Astrocyte (in vitro differentiated cells and primary cell): ENCODE data around the gene PHYHD1. TPM values are rescaled to one million over a fixed set of nuclear protein-coding genes. Genes with fewer than 3 reads are reported as not detected.

Source experiments
- DNase-seq: peaks from one replicate; pipeline ENCODE4 v3.0.0-alpha.2; 2010; ENCODE audit warnings: low read depth
- FAIRE-seq: peaks from 2 replicates; lab custom pipeline; 2011; peaks lifted over from hg19 to GRCh38; lab: Jason Lieb, UNC
- H2AFZ ChIP-seq: 2 replicates; pipeline ENCODE4 v1.6.0; 2012; ENCODE audit warnings: low read depth, low read length, inconsistent platforms
- H3K27ac ChIP-seq: 2 replicates; pipeline ENCODE4 v1.5.1; 2011; ENCODE audit warnings: low read depth, low read length, inconsistent platforms
- H3K27me3 ChIP-seq: 2 replicates; pipeline ENCODE4 v1.6.0; 2011; ENCODE audit warnings: low read length, inconsistent platforms; ENCODE audit not compliant: insufficient read depth
- H3K36me3 ChIP-seq: 2 replicates; pipeline ENCODE4 v1.5.1; 2011; ENCODE audit warnings: low read length, inconsistent platforms; ENCODE audit not compliant: insufficient read depth
- H3K4me1 ChIP-seq: 2 replicates; pipeline ENCODE4 v1.5.1; 2011; ENCODE audit warnings: low read length, inconsistent platforms; ENCODE audit not compliant: insufficient read depth
- H3K4me2 ChIP-seq: 2 replicates; pipeline ENCODE4 v1.6.0; 2012; ENCODE audit warnings: low read length, inconsistent platforms
- H3K4me3 ChIP-seq: 2 replicates; pipeline ENCODE4 v1.5.1; 2011; ENCODE audit warnings: low read depth, mild to moderate bottlenecking, low read length, inconsistent platforms; ENCODE audit not compliant: insufficient read depth
- H3K79me2 ChIP-seq: 2 replicates; pipeline ENCODE4 v1.6.0; 2012; ENCODE audit warnings: mild to moderate bottlenecking, low read length, inconsistent platforms; ENCODE audit not compliant: insufficient read depth
- H3K9ac ChIP-seq: 2 replicates; pipeline ENCODE4 v1.6.0; 2012; ENCODE audit warnings: mild to moderate bottlenecking, low read length, inconsistent platforms
- H3K9me3 ChIP-seq: 2 replicates; pipeline ENCODE4 v1.5.1; 2012; ENCODE audit warnings: low read depth, mild to moderate bottlenecking, low read length, inconsistent platforms; ENCODE audit not compliant: insufficient read depth
- H4K20me1 ChIP-seq: 2 replicates; pipeline ENCODE4 v1.6.0; 2012; ENCODE audit warnings: low read length, inconsistent platforms; ENCODE audit not compliant: insufficient read depth
- H3K27ac Mint-ChIP-seq: one replicate; pipeline ENCODE4 v1.8.0; 2021; ENCODE audit warnings: mild to moderate bottlenecking, mixed read lengths; ENCODE audit not compliant: unreplicated experiment
- H3K27me3 Mint-ChIP-seq: one replicate; pipeline ENCODE4 v1.8.0; 2021; ENCODE audit warnings: low read depth, mixed read lengths; ENCODE audit not compliant: unreplicated experiment
- H3K36me3 Mint-ChIP-seq: one replicate; pipeline ENCODE4 v1.8.0; 2021; ENCODE audit warnings: low read depth, mixed read lengths; ENCODE audit not compliant: unreplicated experiment
- H3K4me1 Mint-ChIP-seq: one replicate; pipeline ENCODE4 v1.8.0; 2021; ENCODE audit warnings: low read depth, mixed read lengths; ENCODE audit not compliant: unreplicated experiment
- H3K4me3 Mint-ChIP-seq: one replicate; pipeline ENCODE4 v1.8.0; 2021; ENCODE audit warnings: mild to moderate bottlenecking, moderate library complexity, mixed read lengths; ENCODE audit not compliant: unreplicated experiment
- H3K9me3 Mint-ChIP-seq: one replicate; pipeline ENCODE4 v1.8.0; 2021; ENCODE audit warnings: mild to moderate bottlenecking, mixed read lengths; ENCODE audit not compliant: unreplicated experiment
- EZH2 ChIP-seq: IDR thresholded peaks from 2 replicates; pipeline ENCODE4 v1.6.1; 2012; ENCODE audit warnings: mild to moderate bottlenecking, low read length, inconsistent platforms; ENCODE audit not compliant: insufficient read depth
- total RNA-seq: library from RNA; stranded (reverse); gene quantifications from 2 replicates; pipeline ENCODE4 v1.2.1, GENCODE V29; 2021
- TF ChIP-seq, protein P1 (sequence below): IDR thresholded peaks from 2 replicates; pipeline ENCODE4 v1.5.1; 2011; ENCODE audit warnings: low read depth, mild to moderate bottlenecking, inconsistent platforms, low read length, moderate library complexity; ENCODE audit not compliant: insufficient read depth

Gene PHYHD1
- total RNA-seq, 1 donor from 2014 or later, result 6.1 TPM

- no peaks in the 10 kb centered on the region for H3K27me3 ChIP-seq
- peak overlapping the region; percentile 45 for H3K9ac ChIP-seq
- peak overlapping the region; percentile 68 for H3K27ac ChIP-seq
- no peaks in the 10 kb centered on the region for H4K20me1 ChIP-seq
- peak overlapping the region; percentile 70 for H3K4me2 ChIP-seq
- peak; percentile 45 for FAIRE-seq
- H3K79me2 ChIP-seq, result no peaks in the 10 kb centered on the region
- peaks cover 10% of the 10 kb centered on the region for H3K36me3 Mint-ChIP-seq
- peak overlapping the region; percentile 67 for H3K27ac Mint-ChIP-seq
- H3K36me3 ChIP-seq, result peaks cover 41% of the 10 kb centered on the region
- no peaks in the 10 kb centered on the region for H3K9me3 ChIP-seq
- peak; percentile 71 for DNase-seq
- H3K4me1 Mint-ChIP-seq, result peaks cover 16% of the 10 kb centered on the region
- H3K27me3 Mint-ChIP-seq, result no peaks in the 10 kb centered on the region
- no peak for TF ChIP-seq EZH2
- TF ChIP-seq, protein P1, sequence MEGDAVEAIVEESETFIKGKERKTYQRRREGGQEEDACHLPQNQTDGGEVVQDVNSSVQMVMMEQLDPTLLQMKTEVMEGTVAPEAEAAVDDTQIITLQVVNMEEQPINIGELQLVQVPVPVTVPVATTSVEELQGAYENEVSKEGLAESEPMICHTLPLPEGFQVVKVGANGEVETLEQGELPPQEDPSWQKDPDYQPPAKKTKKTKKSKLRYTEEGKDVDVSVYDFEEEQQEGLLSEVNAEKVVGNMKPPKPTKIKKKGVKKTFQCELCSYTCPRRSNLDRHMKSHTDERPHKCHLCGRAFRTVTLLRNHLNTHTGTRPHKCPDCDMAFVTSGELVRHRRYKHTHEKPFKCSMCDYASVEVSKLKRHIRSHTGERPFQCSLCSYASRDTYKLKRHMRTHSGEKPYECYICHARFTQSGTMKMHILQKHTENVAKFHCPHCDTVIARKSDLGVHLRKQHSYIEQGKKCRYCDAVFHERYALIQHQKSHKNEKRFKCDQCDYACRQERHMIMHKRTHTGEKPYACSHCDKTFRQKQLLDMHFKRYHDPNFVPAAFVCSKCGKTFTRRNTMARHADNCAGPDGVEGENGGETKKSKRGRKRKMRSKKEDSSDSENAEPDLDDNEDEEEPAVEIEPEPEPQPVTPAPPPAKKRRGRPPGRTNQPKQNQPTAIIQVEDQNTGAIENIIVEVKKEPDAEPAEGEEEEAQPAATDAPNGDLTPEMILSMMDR, result no peak
- H3K4me3 ChIP-seq, result no peak overlapping the region
- H3K9me3 Mint-ChIP-seq, result no peaks in the 10 kb centered on the region
- H3K4me3 Mint-ChIP-seq, result no peak overlapping the region
- H2AFZ ChIP-seq, result no peak overlapping the region
- H3K4me1 ChIP-seq, result peaks cover 21% of the 10 kb centered on the region
Measured at GRCh38 chr9:128972956-128973355, 52.2 kb downstream of the PHYHD1 start.

- H3K9me3 Mint-ChIP-seq, result no peaks in the 10 kb centered on the region
- Histone ChIP-seq H3K4me2 (no peak overlapping the region), H2AFZ (no peak overlapping the region), H3K4me1 (no peaks in the 10 kb centered on the region), H3K27me3 (no peaks in the 10 kb centered on the region), H3K4me3 (no peak overlapping the region), H3K9me3 (no peaks in the 10 kb centered on the region), H3K27ac (no peak overlapping the region), H3K79me2 (no peaks in the 10 kb centered on the region), H4K20me1 (no peaks in the 10 kb centered on the region), H3K9ac (no peak overlapping the region), H3K36me3 (peaks cover 49% of the 10 kb centered on the region)
- DNase-seq (no peak), FAIRE-seq (no peak)
- no peaks in the 10 kb centered on the region for H3K4me1 Mint-ChIP-seq
- peaks cover 25% of the 10 kb centered on the region for H3K36me3 Mint-ChIP-seq
- H3K4me3 Mint-ChIP-seq, result no peak overlapping the region
- no peak for TF ChIP-seq EZH2
- TF ChIP-seq, protein P1, result no peak
- no peak overlapping the region for H3K27ac Mint-ChIP-seq
- H3K27me3 Mint-ChIP-seq, result no peaks in the 10 kb centered on the region
Measured at GRCh38 chr9:128979111-128979510, 58.3 kb downstream of the PHYHD1 start.

DNA sequence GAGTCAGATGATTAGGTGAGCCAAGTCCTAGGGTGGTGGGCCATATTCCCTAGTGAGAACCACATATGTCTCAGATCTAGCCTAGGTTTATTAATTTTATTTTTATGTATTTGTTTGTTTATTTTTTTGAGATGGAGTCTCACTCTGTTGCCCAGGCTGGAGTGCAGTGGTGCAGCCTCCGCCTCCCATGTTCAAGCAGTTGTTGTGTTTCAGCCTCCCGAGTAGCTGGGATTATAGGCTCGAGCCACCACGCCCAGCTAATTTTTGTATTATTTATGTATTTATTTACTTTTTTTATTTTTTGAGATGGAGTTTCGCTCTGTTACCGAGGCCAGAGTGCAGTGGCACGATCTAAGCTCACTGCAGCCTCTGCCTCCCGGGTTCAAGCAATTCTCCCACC is 62.8 kb downstream of the PHYHD1 start:
- FAIRE-seq, result no peak
- no peak for DNase-seq
- H3K9me3 ChIP-seq, result no peaks in the 10 kb centered on the region
- H3K9me3 Mint-ChIP-seq, result no peaks in the 10 kb centered on the region
- TF ChIP-seq EZH2, result no peak
- TF ChIP-seq, protein P1, result no peak
- H3K36me3 ChIP-seq, result peaks cover 69% of the 10 kb centered on the region
- peaks cover 8% of the 10 kb centered on the region for H3K4me1 Mint-ChIP-seq
- no peak overlapping the region for H2AFZ ChIP-seq
- no peak overlapping the region for H3K4me2 ChIP-seq
- H3K27ac Mint-ChIP-seq, result no peak overlapping the region
- no peak overlapping the region for H3K9ac ChIP-seq
- no peak overlapping the region for H3K4me3 ChIP-seq
- peaks cover 31% of the 10 kb centered on the region for H3K36me3 Mint-ChIP-seq
- peaks cover 13% of the 10 kb centered on the region for H3K4me1 ChIP-seq
- no peaks in the 10 kb centered on the region for H4K20me1 ChIP-seq
- H3K27ac ChIP-seq, result no peak overlapping the region
- H3K4me3 Mint-ChIP-seq, result no peak overlapping the region
- H3K27me3 Mint-ChIP-seq, result no peaks in the 10 kb centered on the region
- H3K79me2 ChIP-seq, result no peaks in the 10 kb centered on the region
- no peaks in the 10 kb centered on the region for H3K27me3 ChIP-seq
